LNCAP (cell line): ENCODE data around the gene ZNF30.

ENCODE experiments used
- CTCF ChIP-seq: fragments of 450-650 bp; IDR thresholded peaks from 2 replicates; pipeline ENCODE4 v1.5.1; 2017; ENCODE audit warnings: mild to moderate bottlenecking

Gene ZNF30

GRCh38 chr19:34926685-34927375, at the start of gene ZNF30:
TSS of gene ZNF30 (plus strand) at chr19:34926903. CDS start at chr19:34929948, 3,045 bp downstream.
- no peak for TF ChIP-seq CTCF

- TF ChIP-seq CTCF = no peak
These were observed 47.1 kb upstream of the ZNF30 start for GRCh38 chr19:34879563-34879962.

DNA sequence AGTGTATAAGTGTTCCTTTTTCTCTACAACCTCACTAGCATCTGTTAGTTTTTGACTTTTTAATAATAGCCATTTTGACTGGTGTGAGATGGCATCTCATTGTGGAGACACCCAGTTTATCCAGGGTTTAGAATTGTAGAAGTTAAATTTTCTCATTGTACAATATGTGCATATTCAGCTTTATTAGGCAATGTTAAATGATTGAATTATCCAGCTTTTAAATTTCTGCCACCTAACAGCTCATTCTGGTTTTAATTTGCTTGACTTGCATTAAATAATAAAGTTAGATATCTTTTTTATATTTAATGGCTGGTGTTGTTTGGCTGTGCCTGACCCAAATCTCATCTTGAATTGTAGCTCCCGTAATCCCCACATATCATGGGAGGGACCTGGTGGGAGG, 46.7 kb upstream of the ZNF30 start:
- TF ChIP-seq CTCF = no peak

- no peak for TF ChIP-seq CTCF
These were observed 44.7 kb upstream of the ZNF30 start for GRCh38 chr19:34881982-34882381.

DNA sequence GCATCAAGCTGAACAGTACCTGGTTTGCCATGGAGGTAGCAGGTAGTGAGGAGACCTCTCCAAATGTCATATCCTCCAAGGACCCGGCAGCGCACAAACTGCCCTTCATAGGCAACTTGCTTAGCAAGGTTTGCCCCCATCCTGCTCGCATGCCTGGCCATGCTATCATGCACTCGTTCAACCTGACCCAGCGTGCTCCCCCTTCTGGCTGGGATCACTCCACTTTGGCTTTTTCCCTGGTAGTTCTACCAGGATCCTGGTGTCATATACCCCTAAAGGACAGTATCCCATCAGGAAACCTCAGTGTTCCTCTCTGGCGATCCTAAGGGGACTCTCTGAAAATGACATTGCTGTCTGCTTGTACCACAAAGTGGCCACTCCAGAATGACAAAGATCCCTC, 38.6 kb upstream of the ZNF30 start:
- TF ChIP-seq CTCF = no peak

- no peak for TF ChIP-seq CTCF
These were observed 26.5 kb upstream of the ZNF30 start for GRCh38 chr19:34900245-34900644.

GRCh38 chr19:34904664-34905527, 21.8 kb upstream of the ZNF30 start:
- TF ChIP-seq CTCF = no peak
